ENCODE data around the gene CACNG4. TPM values are rescaled to one million over a fixed set of nuclear protein-coding genes. Genes with fewer than 3 reads are reported as not detected.

CACNG4 gene
- total RNA-seq, 2 donors from 2014 or later = 9.5 to 12.9 TPM

DNA sequence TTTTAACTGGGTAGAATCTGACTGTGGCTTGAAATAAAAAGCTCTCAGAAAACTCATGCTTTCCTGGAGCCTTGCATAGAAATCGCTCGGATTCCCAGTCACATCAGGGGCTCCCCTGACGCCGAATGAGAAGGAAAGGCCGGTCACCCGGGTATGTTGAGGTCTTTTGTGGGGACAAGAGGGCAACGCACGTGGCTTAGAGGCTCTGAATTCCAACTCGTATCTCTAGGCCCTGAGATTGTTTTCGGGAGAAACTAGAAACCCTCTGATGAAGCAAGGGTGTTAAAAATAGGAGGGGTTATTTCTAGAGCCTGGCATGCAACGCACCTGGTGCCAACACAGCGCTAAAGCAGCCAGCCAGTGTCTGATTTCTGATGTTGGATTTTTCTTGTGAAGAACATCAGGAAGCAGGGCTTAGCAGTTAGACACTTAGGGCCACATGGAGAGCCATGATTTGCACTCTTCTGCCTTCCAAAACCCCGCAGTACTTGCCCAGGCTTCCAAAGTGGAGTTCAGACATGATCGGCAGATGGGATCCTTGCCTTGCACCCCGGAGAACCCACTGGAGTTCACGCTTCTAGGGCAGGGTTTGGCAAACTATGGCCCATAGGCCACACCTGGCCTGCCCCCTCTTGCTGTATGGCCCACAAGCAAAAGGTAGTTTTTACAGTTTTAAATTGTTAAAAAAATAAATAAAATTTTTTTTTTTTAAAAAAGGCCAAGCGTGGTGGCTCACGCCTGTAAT is 92.4 kb downstream of the CACNG4 start:
- no peak for DNase-seq (ENCODE audit: low spot score)
- no peaks in the 10 kb centered on the region for H3K27me3 ChIP-seq (replicated peaks; ENCODE audit: insufficient read depth)
- peak overlapping the region in 1 of 2 donors; percentile 42 for H3K27ac ChIP-seq
- H3K9me3 ChIP-seq = no peaks in the 10 kb centered on the region
- no peaks in the 10 kb centered on the region for H3K4me1 ChIP-seq (replicated peaks)
- intact Hi-C loops (cut with DNase I) = no loop called here
- TF ChIP-seq POLR2A (IDR thresholded peaks at IDR 0.05) (no peak), POLR2AphosphoS5 (IDR thresholded peaks at IDR 0.05) (no peak), CTCF (IDR thresholded peaks at IDR 0.05) (no peak)
- 87% methylated on average over 18 of the region's 18 CpGs for WGBS
- no peak overlapping the region for H3K4me3 ChIP-seq
- H3K36me3 ChIP-seq = no peaks in the 10 kb centered on the region

DNA sequence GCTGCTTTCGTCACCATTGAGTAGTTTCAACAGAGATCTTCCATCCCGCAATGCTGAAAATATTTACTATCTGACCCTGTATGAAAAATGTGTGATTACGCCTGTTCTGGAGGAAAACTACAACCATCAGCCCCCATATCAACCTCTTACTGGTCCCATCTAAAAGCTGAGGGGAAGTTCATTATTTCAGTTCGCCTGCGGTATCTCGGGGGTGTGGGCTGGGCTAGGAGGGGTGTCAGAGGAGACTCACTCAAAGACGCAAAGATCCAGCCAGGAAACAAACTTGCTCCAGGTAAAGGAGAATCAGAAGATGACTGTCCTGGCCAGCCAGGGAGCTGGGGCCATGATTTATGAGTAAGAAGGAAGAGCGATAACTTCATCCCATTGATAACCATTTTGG is 93.5 kb downstream of the CACNG4 start:
- Histone ChIP-seq H3K9me3 (no peaks in the 10 kb centered on the region), H3K4me1 (replicated peaks) (no peaks in the 10 kb centered on the region), H3K27ac (no peak overlapping the region), H3K27me3 (replicated peaks; ENCODE audit: insufficient read depth) (no peaks in the 10 kb centered on the region), H3K4me3 (no peak overlapping the region), H3K36me3 (no peaks in the 10 kb centered on the region)
- intact Hi-C loops (cut with DNase I) = no loop called here
- WGBS = 96% methylated on average over 8 of the region's 8 CpGs
- TF ChIP-seq POLR2AphosphoS5 (IDR thresholded peaks at IDR 0.05) = no peak
- no peak for TF ChIP-seq CTCF (IDR thresholded peaks at IDR 0.05)
- no peak for TF ChIP-seq POLR2A (IDR thresholded peaks at IDR 0.05)
- DNase-seq (ENCODE audit: low spot score) = no peak

GRCh38 chr17:67059372-67059771 is 94.9 kb downstream of the CACNG4 start:
- TF ChIP-seq POLR2AphosphoS5 (IDR thresholded peaks at IDR 0.05) (no peak), CTCF (IDR thresholded peaks at IDR 0.05) (no peak), POLR2A (IDR thresholded peaks at IDR 0.05) (no peak)
- H3K36me3 ChIP-seq = no peaks in the 10 kb centered on the region
- DNase-seq (ENCODE audit: low spot score) = no peak
- H3K9me3 ChIP-seq = no peaks in the 10 kb centered on the region
- WGBS = 65% methylated on average over 6 of the region's 6 CpGs
- H3K27ac ChIP-seq = no peak overlapping the region
- no peaks in the 10 kb centered on the region for H3K27me3 ChIP-seq (replicated peaks; ENCODE audit: insufficient read depth)
- H3K4me3 ChIP-seq = no peak overlapping the region
- intact Hi-C loops (cut with DNase I) = no loop called here
- H3K4me1 ChIP-seq (replicated peaks) = no peaks in the 10 kb centered on the region

DNA sequence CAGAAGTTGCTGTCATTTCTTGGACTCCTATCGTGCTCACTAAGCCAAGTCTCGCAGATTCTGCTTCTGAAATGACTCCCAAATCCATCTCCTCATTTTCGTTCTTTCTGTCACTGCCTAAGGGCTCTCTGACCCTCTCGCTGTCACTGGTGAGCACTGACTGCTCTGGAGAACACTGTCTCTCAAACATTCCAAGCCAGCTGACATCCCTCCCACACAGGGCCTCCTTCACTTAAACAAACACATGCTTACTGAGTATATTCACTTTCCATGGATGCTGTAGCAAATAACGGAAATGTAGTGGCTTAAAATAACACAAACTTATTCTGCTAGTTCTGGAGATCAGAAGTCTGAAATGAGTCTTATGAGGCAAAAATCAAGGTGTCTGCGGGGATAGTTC is 98.6 kb downstream of the CACNG4 start:
- 82% methylated on average over 6 of the region's 6 CpGs for WGBS

More for the DNA sequence above, 98.6 kb downstream of the CACNG4 start:
- no peak for TF ChIP-seq CTCF (IDR thresholded peaks at IDR 0.05)
- no peak for TF ChIP-seq POLR2A (IDR thresholded peaks at IDR 0.05)
- TF ChIP-seq POLR2AphosphoS5 (IDR thresholded peaks at IDR 0.05) = no peak
- DNase-seq (ENCODE audit: low spot score) = no peak
- Histone ChIP-seq H3K4me3 (no peak overlapping the region), H3K4me1 (replicated peaks) (no peaks in the 10 kb centered on the region), H3K27me3 (replicated peaks; ENCODE audit: insufficient read depth) (no peaks in the 10 kb centered on the region), H3K27ac (no peak overlapping the region), H3K9me3 (no peaks in the 10 kb centered on the region), H3K36me3 (no peaks in the 10 kb centered on the region)
- intact Hi-C loops (cut with DNase I) = no loop called here
